GM19240 (cell line): Measurements from ENCODE around the gene ATP2B3.
A peak's percentile ranks its signal among the peaks of the same experiment; 100 is the strongest.

Experiments used
- DNase-seq: peaks from one replicate; pipeline ENCODE4 v3.0.0; 2011; ENCODE audit warnings: low spot score; ENCODE audit not compliant: insufficient read length

Gene ATP2B3

DNA sequence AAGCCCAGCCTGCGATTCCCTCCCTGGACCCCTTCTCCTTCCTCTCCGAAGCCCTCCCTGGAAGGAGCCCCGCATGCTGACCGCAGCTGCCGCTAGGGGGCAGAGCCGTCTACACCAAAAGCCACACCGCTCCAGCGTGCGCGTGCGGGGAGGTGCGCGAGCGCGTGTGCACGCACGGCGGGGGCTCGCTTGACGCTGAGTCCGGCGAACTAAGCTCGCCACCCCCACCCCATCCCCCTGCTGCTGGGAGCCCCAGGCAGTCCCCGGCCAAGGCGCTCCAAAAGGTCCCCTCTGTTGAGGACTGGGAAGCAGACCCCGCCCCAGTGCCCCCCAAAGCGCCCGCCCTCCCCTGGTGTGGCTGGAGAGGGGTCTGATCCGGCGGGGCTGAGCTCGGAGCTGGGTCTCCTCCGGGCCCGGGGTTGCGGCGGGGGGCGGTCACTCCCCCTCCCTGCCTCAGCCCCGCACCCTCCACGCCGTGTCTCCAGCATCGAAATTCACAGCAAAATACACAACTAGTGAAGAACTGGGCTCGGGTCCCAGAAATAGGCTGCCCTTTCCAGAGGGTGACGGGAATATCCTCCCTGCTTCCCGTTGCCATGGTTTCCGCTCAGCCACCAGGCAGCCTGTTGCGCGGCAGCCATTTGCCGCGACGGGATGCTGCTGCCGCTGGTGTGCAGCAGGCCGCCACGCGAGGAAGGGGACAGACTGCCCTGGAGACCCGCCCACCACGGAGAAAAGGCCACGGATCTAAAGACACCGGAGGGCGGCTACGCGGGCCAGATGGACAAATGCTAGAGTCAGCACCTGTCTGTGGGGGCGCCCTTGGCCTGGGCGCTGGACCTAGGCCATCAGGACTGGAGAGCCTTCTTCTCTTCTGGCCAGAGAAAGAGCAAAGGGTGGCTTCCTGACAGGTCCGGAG is 92.7 kb downstream of the ATP2B3 start:
- DNase-seq, result peak; percentile 50

DNA sequence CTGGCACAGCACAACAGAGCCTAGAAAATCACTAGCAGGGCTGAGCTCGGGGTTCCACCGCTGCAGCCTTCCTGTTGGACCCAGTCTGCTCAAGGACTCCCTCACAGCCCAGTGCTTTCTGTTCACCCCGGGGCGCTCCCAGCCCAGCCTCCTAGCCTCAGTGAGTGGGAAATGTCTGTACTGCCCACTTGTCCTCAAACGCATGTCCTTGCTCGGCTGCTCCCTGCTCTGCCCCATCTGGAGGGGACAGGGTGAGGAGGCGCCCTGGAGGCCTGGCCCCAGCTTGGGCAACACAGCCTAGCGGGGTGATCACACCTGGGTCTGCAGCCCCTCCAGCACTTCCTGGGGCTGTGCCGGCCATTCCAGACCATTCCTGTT is 93.4 kb downstream of the ATP2B3 start:
- no peak for DNase-seq

DNA sequence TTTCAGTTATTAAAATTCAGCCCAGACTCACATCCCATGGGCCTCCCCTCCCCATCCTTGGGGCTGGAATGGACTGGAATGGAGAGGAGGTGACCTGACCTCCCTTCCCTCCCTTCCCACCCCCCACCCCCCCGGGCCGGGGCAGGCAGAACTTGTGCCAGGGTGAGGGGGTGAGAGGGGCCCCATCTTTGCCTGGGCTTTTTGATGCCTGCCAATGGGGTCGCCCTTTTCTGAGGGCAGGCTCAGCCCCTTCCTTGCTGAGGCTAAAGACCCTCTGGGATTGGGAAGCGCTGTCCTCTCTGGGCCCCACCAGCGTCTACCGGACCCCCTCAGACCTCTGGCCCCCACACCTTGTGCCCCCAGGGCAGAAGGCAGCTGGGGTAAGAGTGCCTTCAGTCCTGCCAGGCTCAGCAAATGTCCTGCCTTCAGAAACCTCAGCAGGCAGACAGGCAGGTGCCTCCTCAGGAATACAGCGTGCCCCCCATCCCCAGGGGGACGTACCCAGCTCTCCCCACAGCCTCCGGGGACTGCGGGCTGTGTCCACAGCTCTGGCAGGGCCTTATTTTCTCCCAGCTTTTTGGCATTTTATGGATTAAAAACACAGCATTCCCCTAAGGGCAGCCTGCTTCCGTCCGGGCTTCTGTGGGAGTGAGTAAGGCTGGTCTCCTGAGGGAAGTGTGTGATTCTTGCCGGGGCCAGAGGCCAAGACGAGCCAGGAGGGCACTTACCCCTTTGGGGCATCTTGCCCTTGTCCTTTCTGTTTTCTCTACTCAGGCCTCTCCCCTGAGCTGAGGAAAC is 94.1 kb downstream of the ATP2B3 start:
- no peak for DNase-seq

DNA sequence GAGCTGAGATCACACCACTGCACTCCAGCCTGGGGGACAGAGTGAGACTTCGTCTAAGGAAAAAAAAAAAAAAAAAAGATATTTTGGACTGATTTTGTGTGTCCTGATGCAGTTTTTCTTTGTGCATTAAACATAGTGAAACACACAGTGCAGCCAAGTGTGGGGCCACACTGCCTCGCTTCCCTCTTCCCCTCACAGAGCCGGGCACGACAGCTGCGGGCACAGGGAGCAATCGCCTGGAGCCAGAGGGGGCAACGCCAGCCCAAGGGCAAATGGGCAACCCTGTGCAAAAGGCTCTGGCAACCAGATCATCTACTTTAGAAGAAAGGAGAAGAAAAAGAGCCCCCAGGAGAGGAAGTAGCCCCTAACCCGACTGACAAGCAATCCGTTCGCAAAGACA is 95.0 kb downstream of the ATP2B3 start:
- no peak for DNase-seq

DNA sequence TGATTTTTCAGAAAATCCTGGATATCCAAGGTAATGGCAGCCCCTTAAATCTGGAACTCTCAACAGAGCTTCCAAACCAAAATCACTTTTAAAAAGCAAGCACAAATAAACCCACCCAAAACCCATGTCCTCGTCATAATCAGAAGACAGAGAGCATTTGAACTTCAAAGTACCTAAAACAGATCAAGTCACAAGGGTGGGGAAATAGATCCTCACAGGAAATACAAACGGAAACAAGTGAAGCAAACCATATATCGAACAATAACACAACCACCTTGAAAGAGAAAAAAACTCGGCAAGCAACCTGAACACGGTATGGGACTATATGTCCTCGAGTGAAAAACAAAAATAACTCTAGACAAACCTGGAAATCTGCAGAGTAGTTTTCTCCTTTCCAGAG is 97.4 kb downstream of the ATP2B3 start:
- no peak for DNase-seq

DNA sequence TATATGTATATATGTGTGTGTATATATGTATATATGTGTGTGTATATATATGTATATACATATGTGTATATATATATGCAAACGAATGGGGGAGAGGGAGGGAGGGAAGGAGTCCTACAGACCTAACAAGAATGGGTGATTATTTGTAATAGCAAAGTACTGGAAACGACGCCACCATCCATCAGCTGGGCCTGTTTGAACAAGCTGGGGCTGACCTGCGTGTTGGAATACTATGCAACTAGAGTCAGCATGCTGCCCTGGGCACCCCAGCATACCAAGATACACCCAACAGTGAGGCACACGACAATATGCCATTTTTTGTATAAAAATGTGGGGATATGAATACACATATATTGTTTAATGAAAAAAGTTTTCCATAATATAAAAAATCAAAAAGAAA is 103.1 kb downstream of the ATP2B3 start:
- DNase-seq, result no peak

DNA sequence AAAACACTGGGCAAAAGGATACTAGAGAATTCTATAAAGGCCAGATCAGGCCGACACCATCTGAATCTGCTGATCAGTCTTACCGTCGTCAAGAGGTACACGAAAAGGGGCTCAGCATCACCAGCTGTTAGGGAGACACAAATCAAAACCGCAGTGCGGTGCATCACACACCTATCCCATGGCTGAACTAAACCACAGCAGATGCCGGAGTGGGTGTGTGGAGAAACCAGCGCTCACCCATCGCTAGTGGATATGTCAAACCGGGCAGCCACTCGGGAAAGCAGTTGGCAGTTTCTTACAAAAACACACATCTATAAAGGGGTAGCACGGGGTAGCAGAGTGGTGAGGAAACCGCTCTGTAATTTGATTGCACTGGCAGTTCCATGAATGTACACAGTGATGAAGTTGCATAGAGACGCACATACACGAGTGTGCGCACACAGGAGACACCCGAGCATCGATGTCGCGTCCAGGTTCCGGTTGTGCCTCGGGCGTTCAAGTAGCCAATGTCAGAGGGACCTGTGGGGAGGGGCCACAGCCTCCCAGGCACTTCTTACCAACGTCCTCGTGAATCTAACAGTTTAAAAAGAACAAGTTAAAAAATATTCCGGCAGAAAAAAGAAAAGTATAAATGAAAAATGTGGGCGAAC is 104.6 kb downstream of the ATP2B3 start:
- no peak for DNase-seq

DNA sequence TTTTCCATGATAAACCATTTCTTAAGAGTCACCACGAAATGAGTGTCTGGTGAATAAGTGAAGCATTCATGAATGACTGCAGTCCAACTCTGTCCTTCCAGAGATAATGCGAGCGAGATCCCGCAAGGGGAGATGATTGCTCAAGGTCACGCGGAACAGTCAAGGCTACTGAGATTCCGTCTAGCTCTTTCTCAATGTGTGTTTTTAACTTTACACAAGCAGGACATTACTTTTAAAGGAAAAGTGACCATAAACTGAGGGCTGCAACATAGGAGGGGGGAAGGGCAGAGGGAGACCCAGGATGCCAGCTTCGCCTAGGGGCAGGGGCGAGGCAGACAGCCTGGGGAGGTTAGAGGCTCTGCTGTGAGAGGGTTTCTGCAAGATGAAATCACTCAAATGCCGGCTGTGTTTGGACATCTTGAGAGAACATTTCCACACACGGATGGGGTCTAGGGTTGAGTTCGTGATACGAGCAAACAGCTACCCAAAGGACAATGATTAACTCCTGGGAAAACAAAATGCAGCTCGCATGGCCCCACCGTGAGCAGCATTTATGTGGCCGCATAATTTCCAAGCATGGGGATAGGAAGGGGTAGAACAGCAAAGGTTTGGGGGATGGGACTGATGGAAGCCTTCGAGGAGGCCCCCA is 105.3 kb downstream of the ATP2B3 start:
- no peak for DNase-seq

DNA sequence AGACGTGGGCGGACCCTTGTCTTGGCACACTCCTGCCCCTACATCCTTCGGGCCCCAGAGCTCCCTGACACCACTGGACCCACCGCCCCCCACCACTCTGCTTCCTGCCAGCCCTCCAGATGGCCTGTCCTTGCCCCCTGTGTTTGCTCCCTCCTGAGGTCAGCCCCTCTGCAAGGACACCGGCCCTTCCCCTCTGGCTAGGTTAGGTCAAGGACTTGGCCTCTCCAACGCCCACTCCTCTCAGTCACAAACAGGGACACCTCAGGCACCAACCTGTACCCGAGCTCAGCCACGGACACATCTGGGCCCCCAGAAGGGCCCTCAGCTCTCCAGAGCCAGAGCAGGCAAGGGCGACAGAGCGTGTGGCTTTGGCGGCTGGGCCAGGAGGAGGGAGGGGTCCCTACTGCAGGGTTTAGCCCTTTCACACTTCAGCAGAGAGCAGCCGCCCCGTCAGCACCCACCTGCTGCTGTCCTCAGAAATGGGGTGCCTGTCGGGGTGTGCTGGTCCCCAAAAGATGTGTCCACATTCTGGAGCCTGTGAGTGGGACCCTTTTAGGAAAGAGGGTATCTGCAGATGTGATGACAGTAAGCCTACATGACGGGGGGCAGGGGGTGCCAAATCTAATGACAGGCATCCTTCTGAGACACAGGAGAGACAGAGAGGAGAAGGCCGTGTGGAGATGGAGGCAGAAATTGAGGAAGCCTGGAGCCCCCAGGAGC is 106.0 kb downstream of the ATP2B3 start:
- DNase-seq, result no peak

DNA sequence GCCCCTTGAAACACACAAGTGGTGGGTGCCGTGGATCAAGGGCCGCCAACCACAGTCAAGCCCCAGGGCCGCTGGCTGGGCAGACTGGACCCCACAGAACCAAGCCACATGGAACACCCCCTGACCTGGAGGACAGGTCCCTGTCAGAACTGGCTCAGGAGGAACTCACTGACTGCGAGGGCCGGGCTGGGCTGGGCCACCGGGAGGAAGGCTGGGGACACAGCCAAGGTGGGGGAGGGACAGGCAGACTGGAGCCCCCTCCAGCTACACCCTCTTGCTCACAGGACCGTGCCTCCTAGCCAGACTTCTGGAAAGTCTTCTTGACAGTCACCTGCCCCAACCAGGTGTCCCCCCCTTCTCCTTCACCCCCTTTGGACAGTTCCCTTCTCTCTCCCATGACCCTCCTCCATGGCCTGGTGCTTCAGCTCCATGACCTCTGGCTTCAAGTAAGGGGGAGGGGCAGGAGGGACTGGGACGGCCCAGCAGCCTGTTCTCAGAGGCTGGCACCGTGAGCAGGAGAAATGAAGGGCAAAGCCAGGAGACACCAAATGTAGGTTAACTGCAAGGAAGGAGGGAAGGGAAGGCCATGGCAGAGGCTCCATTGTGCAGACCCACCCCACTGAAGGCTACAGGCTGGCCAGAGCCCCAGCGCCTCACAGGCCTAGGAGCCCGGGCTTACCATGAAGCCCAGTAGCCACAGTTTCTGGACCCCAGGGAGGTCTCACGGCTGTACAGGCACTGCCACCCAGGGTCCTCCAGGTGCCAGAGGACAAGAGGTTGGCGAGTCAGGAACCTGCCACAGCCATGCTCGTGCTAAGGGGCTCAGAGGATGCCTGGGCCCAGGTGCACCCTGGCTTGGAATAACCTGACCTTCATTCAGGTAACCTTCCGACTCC is 107.0 kb downstream of the ATP2B3 start:
- no peak for DNase-seq

DNA sequence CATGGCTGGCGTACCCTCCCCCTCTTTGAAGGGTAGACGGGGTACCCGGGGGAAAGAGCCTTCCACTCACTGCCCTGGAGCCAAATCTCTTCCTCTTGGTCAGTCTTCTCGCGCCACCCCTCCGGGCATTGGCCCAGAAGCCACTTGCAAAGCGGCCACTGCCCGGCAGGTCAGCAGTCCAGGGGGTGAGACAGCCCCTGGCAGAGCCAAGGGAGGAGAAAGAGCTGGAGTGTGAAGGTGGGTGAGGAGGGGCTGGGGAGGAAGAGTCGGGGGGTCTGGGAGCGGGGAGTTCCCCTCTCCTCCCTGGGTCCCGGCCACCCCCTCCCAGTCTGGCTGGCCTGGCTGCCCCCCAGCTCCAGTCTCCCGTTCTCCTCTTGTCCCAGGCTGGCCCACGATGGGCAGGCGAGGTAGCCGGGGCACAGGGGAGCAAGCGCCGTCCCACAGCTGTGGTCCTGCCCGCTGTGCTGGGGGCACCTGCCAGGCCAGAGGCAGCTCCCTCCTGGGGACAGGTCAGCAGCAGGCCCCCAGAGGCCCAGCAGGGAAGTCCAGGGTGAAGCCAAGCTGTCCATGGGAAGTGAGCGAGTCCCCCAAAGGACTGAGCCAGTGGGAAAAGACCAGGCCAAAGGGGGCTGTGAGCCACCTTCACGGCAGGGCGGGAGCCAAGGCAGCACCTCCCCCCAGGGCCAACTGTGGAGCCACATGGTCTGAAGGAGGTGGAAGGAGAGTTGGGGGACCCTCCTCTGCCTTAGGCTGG is 108.0 kb downstream of the ATP2B3 start:
- DNase-seq, result no peak

DNA sequence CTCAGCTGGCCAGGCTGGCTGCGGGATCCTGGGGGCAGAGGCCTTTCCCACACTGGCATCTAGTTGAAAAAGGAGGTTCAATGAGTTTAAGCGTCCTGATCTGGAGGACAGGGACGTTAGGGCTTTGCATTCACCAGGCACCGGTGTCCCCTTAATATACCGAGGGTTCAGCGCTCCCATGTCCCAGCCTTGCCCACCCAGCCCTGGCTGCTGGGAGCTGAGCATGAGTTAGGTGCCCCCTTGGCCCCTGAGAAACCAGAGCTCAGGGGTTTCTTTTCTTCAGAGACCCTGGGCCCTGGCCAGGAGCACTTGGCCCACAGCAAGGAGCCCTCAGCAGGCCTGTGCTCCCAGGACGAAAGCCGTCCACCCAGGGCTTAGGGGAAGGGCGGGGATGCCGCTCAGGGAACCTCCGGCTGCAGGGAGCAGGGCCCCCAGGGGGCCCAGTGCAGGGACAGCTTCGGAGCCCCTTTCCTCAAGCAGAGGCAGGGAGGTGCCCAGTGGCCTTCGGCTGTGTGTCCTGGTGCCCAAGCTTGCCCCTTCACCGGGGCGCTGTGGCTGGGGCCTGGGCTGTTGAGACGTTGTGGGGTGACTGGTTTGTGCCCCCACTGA is 108.7 kb downstream of the ATP2B3 start:
- DNase-seq, result no peak

DNA sequence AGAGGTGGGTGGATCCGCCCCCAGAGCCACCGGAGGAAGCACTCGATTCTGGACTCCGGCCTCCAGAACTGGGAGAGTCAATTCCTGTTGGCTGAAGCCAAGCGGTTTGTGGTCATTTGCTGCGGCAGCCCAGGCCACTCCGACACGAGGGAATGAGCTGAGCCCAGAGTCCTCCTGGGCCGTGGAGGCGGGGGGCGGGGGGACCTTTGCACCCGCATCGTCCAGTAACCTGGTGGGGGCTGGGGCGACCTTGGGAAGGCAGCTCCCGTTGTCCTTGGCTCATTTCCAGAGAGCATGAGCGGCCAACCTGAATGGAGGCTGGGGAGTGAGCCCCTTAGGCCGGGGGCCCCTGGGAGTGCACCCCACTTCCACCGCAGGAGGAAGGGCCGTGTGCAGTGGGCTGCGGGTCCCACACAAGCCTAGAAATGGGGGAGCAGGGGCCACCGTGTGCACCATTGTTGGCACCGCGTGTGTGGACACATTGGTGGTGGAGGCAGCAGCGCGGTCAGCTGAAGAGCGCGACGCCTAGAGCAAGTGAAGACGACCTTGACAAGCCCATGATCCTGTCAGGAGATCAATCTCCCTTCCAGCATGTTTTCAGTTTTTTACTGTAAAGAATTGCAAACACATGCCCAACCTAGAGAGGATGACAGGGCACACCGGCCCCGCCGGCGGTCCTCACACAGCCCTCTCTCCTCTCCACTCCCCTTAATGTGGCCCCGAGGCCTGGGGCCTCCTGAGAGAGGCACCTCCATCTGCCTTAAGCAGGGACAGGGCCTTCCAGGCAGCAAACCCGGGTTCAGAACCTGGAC is 109.6 kb downstream of the ATP2B3 start:
- DNase-seq, result no peak

DNA sequence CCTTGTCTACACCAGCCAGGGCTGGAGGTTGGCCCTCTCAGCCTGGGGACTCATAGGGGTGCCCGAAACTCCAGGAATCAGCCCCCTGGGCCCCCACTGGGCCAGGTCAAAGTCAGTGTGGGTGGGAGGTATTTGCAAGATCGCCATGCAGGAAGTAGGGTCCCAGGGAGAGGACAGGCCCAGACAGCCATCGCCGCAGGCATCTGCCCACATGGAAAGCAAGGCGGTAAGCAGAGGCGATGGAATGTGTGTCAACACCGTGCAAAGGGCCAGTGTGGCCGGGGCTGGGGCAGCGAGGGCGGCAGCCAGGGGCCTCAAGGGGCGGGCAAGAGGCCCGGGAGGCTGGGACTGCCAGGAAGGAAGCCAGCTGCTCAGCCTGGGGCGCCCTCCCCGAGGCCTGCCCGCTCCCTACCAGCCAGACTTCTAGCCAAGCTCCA is 110.3 kb downstream of the ATP2B3 start:
- no peak for DNase-seq

DNA sequence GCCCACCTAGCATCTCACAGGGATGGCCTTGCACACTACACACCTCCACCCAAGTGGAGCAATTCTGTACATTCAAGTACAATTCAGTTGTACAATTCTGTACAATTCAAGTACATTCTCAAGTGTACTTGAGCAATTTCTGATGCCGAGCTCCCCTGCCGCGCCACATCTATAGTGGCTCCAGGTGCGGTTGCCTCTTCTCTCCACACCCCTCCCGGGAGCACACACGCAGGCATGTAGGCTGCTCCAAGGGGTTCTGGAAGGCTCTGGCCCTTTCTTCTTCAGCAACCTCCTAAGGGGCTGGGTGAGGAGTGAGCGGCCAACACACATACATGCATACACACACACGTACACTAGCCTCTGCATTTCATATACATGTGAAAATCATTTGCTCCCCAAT is 110.7 kb downstream of the ATP2B3 start:
- no peak for DNase-seq

DNA sequence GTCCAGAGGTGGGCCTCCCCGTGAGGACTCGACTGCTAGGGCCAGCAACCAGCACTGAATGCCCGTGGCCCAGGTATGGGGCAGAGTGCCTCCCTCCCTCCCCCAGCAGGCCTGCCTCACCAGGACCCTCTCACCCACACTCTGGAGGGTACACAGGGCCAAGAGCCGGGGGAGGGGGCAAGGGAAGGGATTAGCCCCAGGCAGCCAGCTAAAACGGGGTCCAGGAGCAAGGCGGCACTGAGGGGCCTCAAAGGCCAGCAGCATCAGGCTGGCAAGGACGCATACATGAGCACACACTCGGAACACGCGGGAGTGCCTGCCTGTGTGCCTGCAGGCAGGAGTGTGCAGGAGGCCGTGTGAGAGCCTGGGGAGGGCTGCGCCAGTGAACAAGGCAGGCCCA is 111.2 kb downstream of the ATP2B3 start:
- DNase-seq, result no peak

DNA sequence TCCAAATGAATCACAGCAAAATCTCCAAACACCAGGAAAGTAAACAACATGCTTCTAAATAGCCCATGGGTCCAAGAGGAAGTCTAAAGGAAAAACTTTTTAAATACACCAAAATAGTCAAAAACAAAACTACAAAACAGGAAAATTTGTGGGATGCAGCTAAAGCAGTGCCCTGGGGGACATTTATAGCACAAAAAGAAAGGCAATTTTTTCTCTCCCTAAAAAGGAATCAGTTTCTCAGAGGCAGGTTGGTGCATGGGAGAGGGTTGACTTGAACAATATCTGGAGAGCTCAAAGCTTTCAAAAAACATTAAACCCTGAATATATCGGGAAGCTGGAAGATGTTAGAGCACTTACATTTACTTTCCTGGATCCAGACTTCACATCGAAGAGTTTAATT is 113.9 kb downstream of the ATP2B3 start:
- DNase-seq, result no peak
